ENCODE results near the gene IQGAP3. TPM values are rescaled to one million over a fixed set of nuclear protein-coding genes. Genes with fewer than 3 reads are reported as not detected.

The IQGAP3 gene
- total and polyA plus RNA-seq, 9 donors: 5.3 to 11.8 (median 8.0) TPM

- DNase-seq: no peak
- no peaks in the 10 kb centered on the region for H3K36me3 ChIP-seq (ENCODE audit: control insufficient read depth, insufficient read depth, low read length)
- H3K4me3 ChIP-seq (ENCODE audit: low read length): no peak overlapping the region
- H3K4me1 ChIP-seq (ENCODE audit: control insufficient read depth, insufficient read depth, low read length): peaks cover 82% of the 10 kb centered on the region
- no peaks in the 10 kb centered on the region for H3K9me3 ChIP-seq (replicated peaks; ENCODE audit: control insufficient read depth, low read depth, low read length)
- no peaks in the 10 kb centered on the region for H3K27me3 ChIP-seq (ENCODE audit: control insufficient read depth, insufficient read depth, low read length)
- peak overlapping the region; percentile 100 for H3K27ac ChIP-seq (ENCODE audit: low read length)
- WGBS (ENCODE audit: insufficient coverage): 79% methylated on average over 16 of the region's 21 CpGs
Observed at GRCh38 chr1:156505679-156506298, 66.6 kb downstream of the IQGAP3 start.

- H3K4me1 ChIP-seq (ENCODE audit: control insufficient read depth, insufficient read depth, low read length): peaks cover 74% of the 10 kb centered on the region
- DNase-seq: peak; percentile 99
- 3% methylated on average over 37 of the region's 45 CpGs for WGBS (ENCODE audit: insufficient coverage)
- H3K27ac ChIP-seq (ENCODE audit: low read length): peak overlapping the region; percentile 100
- H3K36me3 ChIP-seq (ENCODE audit: control insufficient read depth, insufficient read depth, low read length): no peaks in the 10 kb centered on the region
- no peaks in the 10 kb centered on the region for H3K9me3 ChIP-seq (replicated peaks; ENCODE audit: control insufficient read depth, low read depth, low read length)
- H3K27me3 ChIP-seq (ENCODE audit: control insufficient read depth, insufficient read depth, low read length): no peaks in the 10 kb centered on the region
- H3K4me3 ChIP-seq (ENCODE audit: low read length): peak overlapping the region; percentile 38
Observed at GRCh38 chr1:156504821-156505678, 67.3 kb downstream of the IQGAP3 start.

- DNase-seq: peak; percentile 44
- H3K36me3 ChIP-seq (ENCODE audit: control insufficient read depth, insufficient read depth, low read length): no peaks in the 10 kb centered on the region
- no CpG with 5 or more reads among the region's 5 CpGs for WGBS (ENCODE audit: insufficient coverage)
- peak overlapping the region; percentile 100 for H3K27ac ChIP-seq (ENCODE audit: low read length)
- H3K9me3 ChIP-seq (replicated peaks; ENCODE audit: control insufficient read depth, low read depth, low read length): no peaks in the 10 kb centered on the region
- peaks cover 68% of the 10 kb centered on the region for H3K4me1 ChIP-seq (ENCODE audit: control insufficient read depth, insufficient read depth, low read length)
- peak overlapping the region; percentile 38 for H3K4me3 ChIP-seq (ENCODE audit: low read length)
- no peaks in the 10 kb centered on the region for H3K27me3 ChIP-seq (ENCODE audit: control insufficient read depth, insufficient read depth, low read length)
Observed at GRCh38 chr1:156504438-156504813, 67.9 kb downstream of the IQGAP3 start.

GRCh38 chr1:156503698-156504437, 68.5 kb downstream of the IQGAP3 start:
- Histone ChIP-seq H3K4me3 (ENCODE audit: low read length) (no peak overlapping the region), H3K27ac (ENCODE audit: low read length) (peak overlapping the region; percentile 100), H3K36me3 (ENCODE audit: control insufficient read depth, insufficient read depth, low read length) (no peaks in the 10 kb centered on the region), H3K4me1 (ENCODE audit: control insufficient read depth, insufficient read depth, low read length) (peaks cover 67% of the 10 kb centered on the region), H3K9me3 (replicated peaks; ENCODE audit: control insufficient read depth, low read depth, low read length) (no peaks in the 10 kb centered on the region), H3K27me3 (ENCODE audit: control insufficient read depth, insufficient read depth, low read length) (no peaks in the 10 kb centered on the region)
- DNase-seq: peak; percentile 64
- WGBS (ENCODE audit: insufficient coverage): 35% methylated on average over 4 of the region's 5 CpGs

- Histone ChIP-seq H3K4me3 (ENCODE audit: low read length) (peak overlapping the region; percentile 20), H3K4me1 (ENCODE audit: control insufficient read depth, insufficient read depth, low read length) (peaks cover 67% of the 10 kb centered on the region), H3K27ac (ENCODE audit: low read length) (peak overlapping the region; percentile 100), H3K27me3 (ENCODE audit: control insufficient read depth, insufficient read depth, low read length) (no peaks in the 10 kb centered on the region), H3K36me3 (ENCODE audit: control insufficient read depth, insufficient read depth, low read length) (no peaks in the 10 kb centered on the region), H3K9me3 (replicated peaks; ENCODE audit: control insufficient read depth, low read depth, low read length) (no peaks in the 10 kb centered on the region)
- 7% methylated on average over 7 of the region's 12 CpGs for WGBS (ENCODE audit: insufficient coverage)
- DNase-seq: peak; percentile 95
Observed at GRCh38 chr1:156502894-156503697, 69.3 kb downstream of the IQGAP3 start.

- WGBS (ENCODE audit: insufficient coverage): 38% methylated on average over 1 of the region's 1 CpG
- H3K9me3 ChIP-seq (replicated peaks; ENCODE audit: control insufficient read depth, low read depth, low read length): no peaks in the 10 kb centered on the region
- peak overlapping the region; percentile 100 for H3K27ac ChIP-seq (ENCODE audit: low read length)
- peaks cover 67% of the 10 kb centered on the region for H3K4me1 ChIP-seq (ENCODE audit: control insufficient read depth, insufficient read depth, low read length)
- no peaks in the 10 kb centered on the region for H3K27me3 ChIP-seq (ENCODE audit: control insufficient read depth, insufficient read depth, low read length)
- H3K4me3 ChIP-seq (ENCODE audit: low read length): no peak overlapping the region
- peaks cover 4% of the 10 kb centered on the region for H3K36me3 ChIP-seq (ENCODE audit: control insufficient read depth, insufficient read depth, low read length)
- peak; percentile 34 for DNase-seq
Observed at GRCh38 chr1:156502391-156502893, 69.9 kb downstream of the IQGAP3 start.

GRCh38 chr1:156500793-156501506, 71.4 kb downstream of the IQGAP3 start:
- Histone ChIP-seq H3K27me3 (ENCODE audit: control insufficient read depth, insufficient read depth, low read length) (no peaks in the 10 kb centered on the region), H3K27ac (ENCODE audit: low read length) (peak overlapping the region; percentile 100), H3K4me1 (ENCODE audit: control insufficient read depth, insufficient read depth, low read length) (peaks cover 80% of the 10 kb centered on the region), H3K9me3 (replicated peaks; ENCODE audit: control insufficient read depth, low read depth, low read length) (no peaks in the 10 kb centered on the region), H3K4me3 (ENCODE audit: low read length) (peak overlapping the region; percentile 91), H3K36me3 (ENCODE audit: control insufficient read depth, insufficient read depth, low read length) (peaks cover 10% of the 10 kb centered on the region)
- WGBS (ENCODE audit: insufficient coverage): 0% methylated on average over 18 of the region's 57 CpGs
- peak; percentile 99 for DNase-seq

GRCh38 chr1:156500543-156500792, 71.9 kb downstream of the IQGAP3 start, which contains the start of gene MEF2D:
Gene MEF2D (minus strand): TSS chr1:156500775. CDS start chr1:156483292, 17,483 bp downstream.
- WGBS (ENCODE audit: insufficient coverage): under 1% methylated on average over 26 of the region's 27 CpGs
- no peak for DNase-seq
- peak within 1 kb of the TSS; percentile 91 for H3K4me3 ChIP-seq (ENCODE audit: low read length)
- no peaks in the 10 kb centered on the region for H3K9me3 ChIP-seq (replicated peaks; ENCODE audit: control insufficient read depth, low read depth, low read length)
- H3K36me3 ChIP-seq (ENCODE audit: control insufficient read depth, insufficient read depth, low read length): peaks cover 11% of the 10 kb centered on the region
- H3K27ac ChIP-seq (ENCODE audit: low read length): peak within 1 kb of the TSS; percentile 100
- no peaks in the 10 kb centered on the region for H3K27me3 ChIP-seq (ENCODE audit: control insufficient read depth, insufficient read depth, low read length)
- peaks cover 80% of the 10 kb centered on the region for H3K4me1 ChIP-seq (ENCODE audit: control insufficient read depth, insufficient read depth, low read length)

GRCh38 chr1:156499842-156500542, 72.4 kb downstream of the IQGAP3 start:
- Histone ChIP-seq H3K9me3 (replicated peaks; ENCODE audit: control insufficient read depth, low read depth, low read length) (no peaks in the 10 kb centered on the region), H3K4me1 (ENCODE audit: control insufficient read depth, insufficient read depth, low read length) (peaks cover 80% of the 10 kb centered on the region), H3K36me3 (ENCODE audit: control insufficient read depth, insufficient read depth, low read length) (peaks cover 15% of the 10 kb centered on the region), H3K4me3 (ENCODE audit: low read length) (peak overlapping the region; percentile 91), H3K27ac (ENCODE audit: low read length) (peak overlapping the region; percentile 97), H3K27me3 (ENCODE audit: control insufficient read depth, insufficient read depth, low read length) (no peaks in the 10 kb centered on the region)
- DNase-seq: peak; percentile 95
- under 1% methylated on average over 23 of the region's 51 CpGs for WGBS (ENCODE audit: insufficient coverage)
